H1 (cell line): Measurements from ENCODE around the gene TMPRSS4. TPM values are rescaled to one million over a fixed set of nuclear protein-coding genes. Genes with fewer than 3 reads are reported as not detected.

Source experiments
- HDAC6 ChIP-seq: IDR thresholded peaks from one replicate; pipeline ENCODE4 v1.7.1; 2012; ENCODE audit warnings: low read depth, mild to moderate bottlenecking, inconsistent platforms, low read length, moderate library complexity
- KDM1A ChIP-seq: fragments of 200-600, 300-600 bp; sonication (generic); IDR thresholded peaks from 2 replicates; pipeline ENCODE4 v1.7.1; 2016; ENCODE audit warnings: mild to moderate bottlenecking, low read length, borderline replicate concordance
- SP1 ChIP-seq: IDR thresholded peaks from 2 replicates; pipeline ENCODE4 v1.6.1; 2011; ENCODE audit warnings: low read depth, low read length
- SP4 ChIP-seq: IDR thresholded peaks from 2 replicates; pipeline ENCODE4 v1.6.1; 2012; ENCODE audit warnings: low read length, inconsistent platforms
- YY1 ChIP-seq: IDR thresholded peaks from 2 replicates; pipeline ENCODE4 v1.6.1; 2011; ENCODE audit warnings: low read depth, mild to moderate bottlenecking, low read length
- polyA plus RNA-seq, 7 experiments: library from polyadenylated mRNA; depleted of rRNA in 3 of 7; stranded (reverse) in 5 of 7; unstranded in 2 of 7; fragments of >200 nt in 5 of 7; fragments of 200-250 nt in 2 of 7; gene quantifications; 1 replicate in 5 of 7; 2 replicates in 1 of 7; 4 replicates in 1 of 7; pipeline versions ENCODE4 v1.2.1 to v1.2.3, GENCODE V29; 2011 to 2013; ENCODE audit warnings: missing spikeins in 2 of 7, mixed read lengths in 2 of 7
- total RNA-seq: library from RNA; stranded (reverse); fragmentation: NEBNext Ultra II Directional; extraction: Animal tissue kit (Norgen Biotek cat#: 25700); gene quantifications from 2 replicates; pipeline ENCODE4 v1.2.1, GENCODE V29; 2021
- TF ChIP-seq, protein P1 (sequence below): fragments of 300-600 bp; sonication (generic); IDR thresholded peaks from 2 replicates; pipeline ENCODE4 v1.7.1; 2012; ENCODE audit warnings: low read length, moderate library complexity, mild to moderate bottlenecking, inconsistent platforms; ENCODE audit not compliant: insufficient replicate concordance

TMPRSS4 gene
- total and polyA plus RNA-seq, 2 of the 8 experiments (the other 6 are each of a cell fraction or from before 2014, with no cell fraction given), result 0.11 to 0.58 TPM

DNA sequence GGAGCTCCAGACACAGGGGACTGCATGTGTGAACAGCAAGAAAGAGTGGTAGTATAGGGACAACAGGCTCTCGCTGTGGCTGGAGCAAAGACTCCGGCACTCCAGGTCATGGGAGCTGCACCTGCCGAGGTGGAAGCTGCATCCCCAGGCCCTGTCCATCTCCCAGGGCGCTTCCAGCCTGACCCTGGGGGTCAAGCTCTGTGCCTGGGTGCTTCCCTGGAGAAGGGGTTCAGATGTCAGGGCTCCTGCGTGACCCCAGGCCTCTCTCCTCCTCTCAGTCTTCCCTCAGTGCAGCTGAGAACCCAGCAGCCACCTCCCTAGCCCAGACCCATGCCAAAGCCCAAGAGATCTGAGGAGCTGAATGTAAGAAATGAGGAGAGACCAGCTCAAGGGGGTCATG lies 3.4 kb downstream of the TMPRSS4 start (continued):
- TF ChIP-seq, protein P1, sequence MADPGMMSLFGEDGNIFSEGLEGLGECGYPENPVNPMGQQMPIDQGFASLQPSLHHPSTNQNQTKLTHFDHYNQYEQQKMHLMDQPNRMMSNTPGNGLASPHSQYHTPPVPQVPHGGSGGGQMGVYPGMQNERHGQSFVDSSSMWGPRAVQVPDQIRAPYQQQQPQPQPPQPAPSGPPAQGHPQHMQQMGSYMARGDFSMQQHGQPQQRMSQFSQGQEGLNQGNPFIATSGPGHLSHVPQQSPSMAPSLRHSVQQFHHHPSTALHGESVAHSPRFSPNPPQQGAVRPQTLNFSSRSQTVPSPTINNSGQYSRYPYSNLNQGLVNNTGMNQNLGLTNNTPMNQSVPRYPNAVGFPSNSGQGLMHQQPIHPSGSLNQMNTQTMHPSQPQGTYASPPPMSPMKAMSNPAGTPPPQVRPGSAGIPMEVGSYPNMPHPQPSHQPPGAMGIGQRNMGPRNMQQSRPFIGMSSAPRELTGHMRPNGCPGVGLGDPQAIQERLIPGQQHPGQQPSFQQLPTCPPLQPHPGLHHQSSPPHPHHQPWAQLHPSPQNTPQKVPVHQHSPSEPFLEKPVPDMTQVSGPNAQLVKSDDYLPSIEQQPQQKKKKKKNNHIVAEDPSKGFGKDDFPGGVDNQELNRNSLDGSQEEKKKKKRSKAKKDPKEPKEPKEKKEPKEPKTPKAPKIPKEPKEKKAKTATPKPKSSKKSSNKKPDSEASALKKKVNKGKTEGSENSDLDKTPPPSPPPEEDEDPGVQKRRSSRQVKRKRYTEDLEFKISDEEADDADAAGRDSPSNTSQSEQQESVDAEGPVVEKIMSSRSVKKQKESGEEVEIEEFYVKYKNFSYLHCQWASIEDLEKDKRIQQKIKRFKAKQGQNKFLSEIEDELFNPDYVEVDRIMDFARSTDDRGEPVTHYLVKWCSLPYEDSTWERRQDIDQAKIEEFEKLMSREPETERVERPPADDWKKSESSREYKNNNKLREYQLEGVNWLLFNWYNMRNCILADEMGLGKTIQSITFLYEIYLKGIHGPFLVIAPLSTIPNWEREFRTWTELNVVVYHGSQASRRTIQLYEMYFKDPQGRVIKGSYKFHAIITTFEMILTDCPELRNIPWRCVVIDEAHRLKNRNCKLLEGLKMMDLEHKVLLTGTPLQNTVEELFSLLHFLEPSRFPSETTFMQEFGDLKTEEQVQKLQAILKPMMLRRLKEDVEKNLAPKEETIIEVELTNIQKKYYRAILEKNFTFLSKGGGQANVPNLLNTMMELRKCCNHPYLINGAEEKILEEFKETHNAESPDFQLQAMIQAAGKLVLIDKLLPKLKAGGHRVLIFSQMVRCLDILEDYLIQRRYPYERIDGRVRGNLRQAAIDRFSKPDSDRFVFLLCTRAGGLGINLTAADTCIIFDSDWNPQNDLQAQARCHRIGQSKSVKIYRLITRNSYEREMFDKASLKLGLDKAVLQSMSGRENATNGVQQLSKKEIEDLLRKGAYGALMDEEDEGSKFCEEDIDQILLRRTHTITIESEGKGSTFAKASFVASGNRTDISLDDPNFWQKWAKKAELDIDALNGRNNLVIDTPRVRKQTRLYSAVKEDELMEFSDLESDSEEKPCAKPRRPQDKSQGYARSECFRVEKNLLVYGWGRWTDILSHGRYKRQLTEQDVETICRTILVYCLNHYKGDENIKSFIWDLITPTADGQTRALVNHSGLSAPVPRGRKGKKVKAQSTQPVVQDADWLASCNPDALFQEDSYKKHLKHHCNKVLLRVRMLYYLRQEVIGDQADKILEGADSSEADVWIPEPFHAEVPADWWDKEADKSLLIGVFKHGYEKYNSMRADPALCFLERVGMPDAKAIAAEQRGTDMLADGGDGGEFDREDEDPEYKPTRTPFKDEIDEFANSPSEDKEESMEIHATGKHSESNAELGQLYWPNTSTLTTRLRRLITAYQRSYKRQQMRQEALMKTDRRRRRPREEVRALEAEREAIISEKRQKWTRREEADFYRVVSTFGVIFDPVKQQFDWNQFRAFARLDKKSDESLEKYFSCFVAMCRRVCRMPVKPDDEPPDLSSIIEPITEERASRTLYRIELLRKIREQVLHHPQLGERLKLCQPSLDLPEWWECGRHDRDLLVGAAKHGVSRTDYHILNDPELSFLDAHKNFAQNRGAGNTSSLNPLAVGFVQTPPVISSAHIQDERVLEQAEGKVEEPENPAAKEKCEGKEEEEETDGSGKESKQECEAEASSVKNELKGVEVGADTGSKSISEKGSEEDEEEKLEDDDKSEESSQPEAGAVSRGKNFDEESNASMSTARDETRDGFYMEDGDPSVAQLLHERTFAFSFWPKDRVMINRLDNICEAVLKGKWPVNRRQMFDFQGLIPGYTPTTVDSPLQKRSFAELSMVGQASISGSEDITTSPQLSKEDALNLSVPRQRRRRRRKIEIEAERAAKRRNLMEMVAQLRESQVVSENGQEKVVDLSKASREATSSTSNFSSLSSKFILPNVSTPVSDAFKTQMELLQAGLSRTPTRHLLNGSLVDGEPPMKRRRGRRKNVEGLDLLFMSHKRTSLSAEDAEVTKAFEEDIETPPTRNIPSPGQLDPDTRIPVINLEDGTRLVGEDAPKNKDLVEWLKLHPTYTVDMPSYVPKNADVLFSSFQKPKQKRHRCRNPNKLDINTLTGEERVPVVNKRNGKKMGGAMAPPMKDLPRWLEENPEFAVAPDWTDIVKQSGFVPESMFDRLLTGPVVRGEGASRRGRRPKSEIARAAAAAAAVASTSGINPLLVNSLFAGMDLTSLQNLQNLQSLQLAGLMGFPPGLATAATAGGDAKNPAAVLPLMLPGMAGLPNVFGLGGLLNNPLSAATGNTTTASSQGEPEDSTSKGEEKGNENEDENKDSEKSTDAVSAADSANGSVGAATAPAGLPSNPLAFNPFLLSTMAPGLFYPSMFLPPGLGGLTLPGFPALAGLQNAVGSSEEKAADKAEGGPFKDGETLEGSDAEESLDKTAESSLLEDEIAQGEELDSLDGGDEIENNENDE, result no peak
- TF ChIP-seq SP4 (no peak), YY1 (no peak), KDM1A (no peak), SP1 (no peak), HDAC6 (no peak)
